A549 (cell line): ENCODE data around the gene OIP5. TPM values are rescaled to one million over a fixed set of nuclear protein-coding genes. Genes with fewer than 3 reads are reported as not detected.

Experiments
- ATAC-seq, 2 experiments: fragments of 200-7000 bp in 1 of 2; fragments of >200 bp in 1 of 2; cut with Nextera tagmentation in 1 of 2; cut with Tn5 transposase in 1 of 2; 3 replicates each; pipeline versions ENCODE4 v1.8.0 to v1.9.1; 2018 to 2020; ENCODE audit warnings: mild to moderate bottlenecking in 1 of 2, moderate library complexity in 1 of 2
- CTCF ChIA-PET: fragments of 300-600 bp; sonication (Branson Sonifier 250); formaldehyde crosslinking; extraction: SDS; loops from one replicate; lab custom pipeline; 2021; ENCODE audit warnings: antibody characterized with exemption, inconsistent platforms; lab: Yijun Ruan, JAX
- POLR2A ChIA-PET: fragments of 350-600 bp; formaldehyde crosslinking; extraction: SDS; loops from one replicate; lab custom pipeline; 2021; ENCODE audit warnings: antibody characterized with exemption, inconsistent platforms; lab: Yijun Ruan, JAX
- DNase-seq, 2 experiments: peaks; one replicate each; pipeline versions ENCODE4 v3.0.0 to v3.0.0-alpha.2; 2011 to 2016; ENCODE audit warnings: low read depth in 1 of 2, low spot score in 1 of 2
- FAIRE-seq: peaks from 2 replicates; lab custom pipeline; 2011; peaks lifted over from hg19 to GRCh38; lab: Jason Lieb, UNC
- H3K27ac ChIP-seq, 2 experiments: fragments of >200 bp; sonication (Bioruptor Twin); formaldehyde crosslinking; 3 replicates each; pipeline ENCODE4 v1.5.1; 2016 to 2017
- H3K4me1 ChIP-seq: fragments of >200 bp; sonication (Bioruptor Twin); formaldehyde crosslinking; 3 replicates; pipeline ENCODE4 v1.6.1; 2016
- H3K4me2 ChIP-seq: fragments of >200 bp; sonication (Bioruptor Twin); formaldehyde crosslinking; 3 replicates; pipeline ENCODE4 v1.6.1; 2016
- H3K4me3 ChIP-seq: fragments of >200 bp; sonication (Bioruptor Twin); formaldehyde crosslinking; 3 replicates; pipeline ENCODE4 v1.5.1; 2016
- H3K9me3 ChIP-seq: fragments of >200 bp; sonication (Bioruptor Twin); formaldehyde crosslinking; 3 replicates; pipeline ENCODE4 v1.6.1; 2016
- BHLHE40 ChIP-seq: IDR thresholded peaks from 2 replicates; pipeline ENCODE4 v1.6.1; 2012; ENCODE audit warnings: low read depth, low read length, inconsistent platforms
- CBX2 ChIP-seq: fragments of 200-600 bp; sonication (generic); IDR thresholded peaks from 2 replicates; pipeline ENCODE4 v1.6.1; 2016; ENCODE audit warnings: low read depth, mild to moderate bottlenecking, borderline replicate concordance
- CBX8 ChIP-seq: fragments of 200-600 bp; sonication (generic); IDR thresholded peaks from 2 replicates; pipeline ENCODE4 v1.6.1; 2016
- FOSB ChIP-seq: fragments of 250-450 bp; sonication (Bioruptor Pico); IDR thresholded peaks from 2 replicates; pipeline ENCODE4 v1.5.0; 2020; ENCODE audit warnings: mild to moderate bottlenecking, moderate library complexity
- FOSL2 ChIP-seq, 2 experiments: fragments of 450-650 bp in 1 of 2; fragments of >200 bp in 1 of 2; sonication (Bioruptor Twin) in 1 of 2; formaldehyde crosslinking; IDR thresholded peaks; 2 replicates each; pipeline versions ENCODE4 v1.5.0 to v1.6.1; 2016 to 2020; ENCODE audit warnings: mild to moderate bottlenecking in 1 of 2, moderate library complexity in 1 of 2
- GATA3 ChIP-seq: IDR thresholded peaks from 2 replicates; pipeline ENCODE4 v1.6.1; 2012; ENCODE audit warnings: borderline replicate concordance
- HOXB13 ChIP-seq: fragments of 250-450 bp; sonication (Bioruptor Pico); IDR thresholded peaks from 2 replicates; pipeline ENCODE4 v1.5.0; 2020; ENCODE audit warnings: low read depth, mild to moderate bottlenecking, moderate library complexity
- HOXB5 ChIP-seq: fragments of 250-450 bp; sonication (Bioruptor Pico); IDR thresholded peaks from 2 replicates; pipeline ENCODE4 v1.5.0; 2020; ENCODE audit warnings: mild to moderate bottlenecking, moderate library complexity
- KDM1A ChIP-seq: fragments of 200-600 bp; sonication (generic); IDR thresholded peaks from 2 replicates; pipeline ENCODE4 v1.6.1; 2016; ENCODE audit warnings: low read depth, mild to moderate bottlenecking
- MYC ChIP-seq: IDR thresholded peaks from 2 replicates; pipeline ENCODE4 v1.6.1; 2012; ENCODE audit warnings: mild to moderate bottlenecking, inconsistent platforms, low read length, improper control_type of control experiment, borderline replicate concordance
- NFE2L2 ChIP-seq: fragments of 150-350 bp; conservative IDR thresholded peaks from 2 replicates; pipeline ENCODE4 v1.6.1; 2014; ENCODE audit warnings: low read length
- NR3C1 ChIP-seq: fragments of >200 bp; sonication (Bioruptor Twin); formaldehyde crosslinking; IDR thresholded peaks from 3 replicates; pipeline ENCODE4 v1.6.1; 2017
- PHF8 ChIP-seq: fragments of 200-600 bp; sonication (generic); IDR thresholded peaks from 2 replicates; pipeline ENCODE4 v1.6.1; 2016; ENCODE audit warnings: low read depth, mild to moderate bottlenecking, antibody characterized with exemption, moderate library complexity, borderline replicate concordance
- POLR2A ChIP-seq: IDR thresholded peaks from 2 replicates; pipeline ENCODE4 v1.6.1; 2012; ENCODE audit warnings: mild to moderate bottlenecking, low read length
- RFX5 ChIP-seq: fragments of 450-650 bp; IDR thresholded peaks from 2 replicates; pipeline ENCODE4 v1.7.1; 2014; ENCODE audit warnings: antibody characterized with exemption, mild to moderate bottlenecking, moderate library complexity
- SREBF2 ChIP-seq: fragments of 450-650 bp; IDR thresholded peaks from 2 replicates; pipeline ENCODE4 v1.6.1; 2014; ENCODE audit warnings: mild to moderate bottlenecking, moderate library complexity
- ZFP36 ChIP-seq: fragments of 450-650 bp; IDR thresholded peaks from 2 replicates; pipeline ENCODE4 v1.6.1; 2014; ENCODE audit warnings: borderline replicate concordance; ENCODE audit not compliant: partially characterized antibody
- WGBS: methylation state at CpG from one replicate; pipeline ENCODE4 v1.1.6; 2017; ENCODE audit errors: missing lambda C conversion rate; 5-methylcytosine and 5-hydroxymethylcytosine counted together
- polyA plus RNA-seq, 4 experiments: library from polyadenylated mRNA; depleted of rRNA in 3 of 4; stranded (reverse); fragments of >200 nt; fragmentation: RNase III in 1 of 4; extraction: RNeasy Plus Mini Kit Qiagen cat#74134 plus additional on column Dnase treatment in 1 of 4; gene quantifications; 2 replicates in 3 of 4; 3 replicates in 1 of 4; pipeline ENCODE4 v1.2.3, GENCODE V29; 2011 to 2017
- TF ChIP-seq, protein P1 (sequence below): fragments of 250-450 bp; sonication (Bioruptor Pico); IDR thresholded peaks from 2 replicates; pipeline ENCODE4 v1.5.0; 2020; ENCODE audit warnings: low read depth, mild to moderate bottlenecking, moderate library complexity
- TF ChIP-seq, protein P2 (sequence below): IDR thresholded peaks from 2 replicates; pipeline ENCODE4 v1.6.1; 2012; ENCODE audit warnings: low read depth, borderline replicate concordance

OIP5 gene
- polyA plus RNA-seq, 2 of the 4 experiments (the other 2 are of a cell fraction), result 21.7 to 31.4 TPM

DNA sequence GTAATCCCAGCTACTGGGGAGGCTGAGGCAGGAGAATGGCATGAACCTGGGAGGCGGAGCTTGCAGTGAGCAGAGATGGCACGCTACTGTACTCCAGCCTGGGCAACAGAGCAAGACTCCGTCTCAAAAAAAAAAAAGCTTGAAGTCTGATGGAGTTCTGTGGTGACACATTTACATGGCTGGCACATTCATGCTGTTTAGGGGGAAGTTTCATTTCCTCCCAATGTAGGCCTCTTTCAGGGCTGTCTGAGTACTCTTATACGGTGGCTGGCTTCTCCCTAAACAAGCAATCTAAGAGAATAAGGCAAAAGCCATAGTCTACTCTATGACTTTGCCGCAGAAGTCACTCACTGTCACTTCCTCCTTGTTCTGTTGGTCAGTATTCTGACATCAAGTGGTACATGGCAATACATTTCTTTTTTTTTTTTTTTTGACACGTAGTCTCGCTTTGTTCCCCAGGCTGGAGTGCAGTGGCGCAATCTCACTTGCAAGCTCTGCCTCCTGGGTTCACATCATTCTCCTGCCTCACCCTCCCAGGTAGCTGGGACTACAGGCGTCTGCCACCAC is 41.2 kb downstream of the OIP5 start:
- Histone ChIP-seq H3K4me2 (no peak overlapping the region), H3K4me1 (peaks cover 22% of the 10 kb centered on the region; the same call in 2 of the 3 replicates), H3K4me3 (no peak overlapping the region), H3K9me3 (no peaks in the 10 kb centered on the region), H3K27ac (no peak overlapping the region; a peak in 1 of 6 replicates)
- FAIRE-seq (no peak), ATAC-seq (peak; percentile 35 to 39; a peak in 1 of 6 replicates), DNase-seq (no peak)
- ChIA-PET CTCF (interaction anchor here (0.9 to 2.1 kb wide), 3 partner anchors 22 to 61 kb away, joined by 3 to 7 read pairs (median 3); partner anchors contain the start of genes CHP1 and EXD1), POLR2A (interaction anchor here (0.5 kb wide), 1 partner anchor 182 kb away, joined by 3 read pairs; no protein-coding TSS in a partner anchor)
- TF ChIP-seq HOXB13 (CRISPR knock-in tag) (no peak), HOXB5 (CRISPR knock-in tag) (no peak), KDM1A (no peak), GATA3 (no peak), CBX2 (no peak), ZFP36 (no peak), NFE2L2 (no peak), BHLHE40 (no peak), FOSB (CRISPR knock-in tag) (no peak)
- WGBS, result 93% methylated on average over 9 of the region's 9 CpGs

DNA sequence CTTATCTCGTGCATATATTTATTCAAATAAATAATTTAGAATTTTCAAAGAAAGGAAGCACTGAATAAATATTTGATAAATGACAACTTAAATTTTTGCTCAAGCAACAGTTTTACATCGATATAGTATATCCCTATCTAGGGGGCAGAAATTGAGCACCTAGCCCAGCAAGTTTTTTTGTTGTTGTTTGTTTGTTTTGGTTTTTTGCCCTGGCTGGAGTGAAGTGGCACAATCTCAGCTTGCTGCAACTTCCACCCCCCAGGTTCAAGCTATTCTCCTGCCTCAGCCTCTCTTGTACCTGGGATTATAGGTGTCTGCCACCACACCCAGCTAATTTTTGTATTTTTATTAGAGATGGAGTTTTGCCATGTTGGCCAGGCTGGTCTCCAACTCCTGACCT is 42.4 kb downstream of the OIP5 start:
- 0 out of 3 replicates have a peak overlapping the region, but pooled peaks have one; percentile 6 for H3K4me2 ChIP-seq
- no peak overlapping the region for H3K4me3 ChIP-seq
- H3K4me1 ChIP-seq, result peaks cover 31% of the 10 kb centered on the region; the same call in 2 of the 3 replicates
- H3K9me3 ChIP-seq, result no peaks in the 10 kb centered on the region
- ATAC-seq (no peak), DNase-seq (no peak), FAIRE-seq (no peak)
- H3K27ac ChIP-seq, result no peak overlapping the region
- POLR2A ChIA-PET, result no interaction called here
- TF ChIP-seq FOSL2 (IDR thresholded peaks at IDR 0.05) (no peak), FOSL2 (CRISPR knock-in tag; IDR thresholded peaks at IDR 0.05) (no peak), HOXB5 (CRISPR knock-in tag) (no peak), POLR2A (no peak), SREBF2 (no peak), MYC (no peak), CBX8 (no peak), NR3C1 (no peak)
- TF ChIP-seq, protein P1, sequence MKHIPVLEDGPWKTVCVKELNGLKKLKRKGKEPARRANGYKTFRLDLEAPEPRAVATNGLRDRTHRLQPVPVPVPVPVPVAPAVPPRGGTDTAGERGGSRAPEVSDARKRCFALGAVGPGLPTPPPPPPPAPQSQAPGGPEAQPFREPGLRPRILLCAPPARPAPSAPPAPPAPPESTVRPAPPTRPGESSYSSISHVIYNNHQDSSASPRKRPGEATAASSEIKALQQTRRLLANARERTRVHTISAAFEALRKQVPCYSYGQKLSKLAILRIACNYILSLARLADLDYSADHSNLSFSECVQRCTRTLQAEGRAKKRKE (CRISPR knock-in tag), result no peak
- CTCF ChIA-PET, result interaction anchor here (0.8 to 2.1 kb wide), 2 partner anchors 11 to 60 kb away, joined by 3 to 7 read pairs; partner anchors contain the start of genes CHP1 and EXD1
- WGBS, result 46% methylated on average over 2 of the region's 2 CpGs

DNA sequence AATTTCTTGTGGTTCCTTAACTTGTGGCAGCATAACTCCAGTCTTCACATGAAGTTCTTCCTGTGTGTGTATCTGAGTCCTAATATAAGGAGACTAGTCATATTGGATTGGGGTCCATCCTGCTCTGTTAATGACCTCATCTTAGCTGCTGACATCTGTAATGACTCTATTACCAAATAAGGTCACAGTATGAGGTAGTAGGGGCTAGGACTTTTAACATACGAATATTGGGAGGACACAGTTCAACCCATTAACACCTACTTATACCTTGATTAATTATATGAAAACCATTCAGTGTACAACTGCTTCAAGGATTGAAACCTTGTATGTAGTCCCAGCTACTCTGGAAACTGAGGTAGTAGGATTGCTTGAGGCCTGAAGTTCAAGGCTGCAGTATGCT is 43.9 kb downstream of the OIP5 start:
- ATAC-seq, result no peak
- CTCF ChIA-PET, result no interaction called here
- H3K4me1 ChIP-seq, result peaks cover 31% of the 10 kb centered on the region; the same call in 2 of the 3 replicates
- no peak overlapping the region for H3K27ac ChIP-seq
- FAIRE-seq, result no peak
- H3K4me3 ChIP-seq, result no peak overlapping the region
- peak overlapping the region; percentile 29; the same call in 2 of the 3 replicates for H3K4me2 ChIP-seq
- 83% methylated on average over 1 of the region's 1 CpG for WGBS
- POLR2A ChIA-PET, result no interaction called here
- no peak for TF ChIP-seq RFX5
- TF ChIP-seq PHF8, result no peak
- TF ChIP-seq, protein P2, sequence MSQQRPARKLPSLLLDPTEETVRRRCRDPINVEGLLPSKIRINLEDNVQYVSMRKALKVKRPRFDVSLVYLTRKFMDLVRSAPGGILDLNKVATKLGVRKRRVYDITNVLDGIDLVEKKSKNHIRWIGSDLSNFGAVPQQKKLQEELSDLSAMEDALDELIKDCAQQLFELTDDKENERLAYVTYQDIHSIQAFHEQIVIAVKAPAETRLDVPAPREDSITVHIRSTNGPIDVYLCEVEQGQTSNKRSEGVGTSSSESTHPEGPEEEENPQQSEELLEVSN, result no peak
- TF ChIP-seq, all 56 proteins: peak for 0
- H3K9me3 ChIP-seq, result no peaks in the 10 kb centered on the region
- no peak for DNase-seq
